ENCODE measurements around the gene CRTAP. TPM values are rescaled to one million over a fixed set of nuclear protein-coding genes. Genes with fewer than 3 reads are reported as not detected.
"Not testable (repeated sequence)": the region's sequence is repeated elsewhere in the genome, so short reads cannot be mapped to it uniquely, and the experiment has no call there.

Gene CRTAP
- total RNA-seq, 1 donor from 2014 or later: 42.0 TPM

- ATAC-seq (no peak), DNase-seq (ENCODE audit: low spot score) (no peak)
These were observed 59.3 kb downstream of the CRTAP start for GRCh38 chr3:33173103-33173502.

GRCh38 chr3:33173672-33174071 is 59.9 kb downstream of the CRTAP start:
- no peak for ATAC-seq
- DNase-seq (ENCODE audit: low spot score): no peak

- ATAC-seq: no peak
- no peak for DNase-seq (ENCODE audit: low spot score)
These were observed 60.3 kb downstream of the CRTAP start for GRCh38 chr3:33174095-33174494.

- DNase-seq (ENCODE audit: low spot score) (no peak), ATAC-seq (no peak)
These were observed 61.0 kb downstream of the CRTAP start for GRCh38 chr3:33174711-33175414.

GRCh38 chr3:33179132-33179531 is 65.3 kb downstream of the CRTAP start:
- DNase-seq (ENCODE audit: low spot score) (no peak), ATAC-seq (no peak)

- ATAC-seq (peak; percentile 85), DNase-seq (ENCODE audit: low spot score) (no peak)
These were observed 67.4 kb downstream of the CRTAP start for GRCh38 chr3:33181229-33181628.

- DNase-seq (ENCODE audit: low spot score); ATAC-seq: not testable (repeated sequence)
These were observed 67.8 kb downstream of the CRTAP start for GRCh38 chr3:33181641-33182040.

GRCh38 chr3:33184863-33185262 is 71.0 kb downstream of the CRTAP start:
- no peak for DNase-seq (ENCODE audit: low spot score)
- ATAC-seq: no peak

- no peak for DNase-seq (ENCODE audit: low spot score)
- no peak for ATAC-seq
These were observed 72.9 kb downstream of the CRTAP start for GRCh38 chr3:33186524-33187367.

- DNase-seq (ENCODE audit: low spot score) (no peak), ATAC-seq (no peak)
These were observed 73.5 kb downstream of the CRTAP start for GRCh38 chr3:33187368-33187634.

- DNase-seq (ENCODE audit: low spot score) (no peak), ATAC-seq (no peak)
These were observed 80.5 kb downstream of the CRTAP start for GRCh38 chr3:33194303-33194702.

- no peak for ATAC-seq
- no peak for DNase-seq (ENCODE audit: low spot score)
These were observed 82.7 kb downstream of the CRTAP start for GRCh38 chr3:33196538-33196937.

Other genes with a start within 250 kb of the CRTAP start
- 0.33 TPM for gene CCR4, start 162.4 kb upstream of the CRTAP start, total RNA-seq
- gene GLB1, start 16.9 kb upstream of the CRTAP start, total RNA-seq: 51.5 TPM
- gene TMPPE, start 16.9 kb upstream of the CRTAP start, total RNA-seq: 3.8 TPM
- gene SUSD5, start 104.8 kb downstream of the CRTAP start, total RNA-seq: 0.05 TPM
- 0.38 TPM for gene FBXL2, start 163.4 kb downstream of the CRTAP start, total RNA-seq